ENCODE results near the gene SF1.

DNA sequence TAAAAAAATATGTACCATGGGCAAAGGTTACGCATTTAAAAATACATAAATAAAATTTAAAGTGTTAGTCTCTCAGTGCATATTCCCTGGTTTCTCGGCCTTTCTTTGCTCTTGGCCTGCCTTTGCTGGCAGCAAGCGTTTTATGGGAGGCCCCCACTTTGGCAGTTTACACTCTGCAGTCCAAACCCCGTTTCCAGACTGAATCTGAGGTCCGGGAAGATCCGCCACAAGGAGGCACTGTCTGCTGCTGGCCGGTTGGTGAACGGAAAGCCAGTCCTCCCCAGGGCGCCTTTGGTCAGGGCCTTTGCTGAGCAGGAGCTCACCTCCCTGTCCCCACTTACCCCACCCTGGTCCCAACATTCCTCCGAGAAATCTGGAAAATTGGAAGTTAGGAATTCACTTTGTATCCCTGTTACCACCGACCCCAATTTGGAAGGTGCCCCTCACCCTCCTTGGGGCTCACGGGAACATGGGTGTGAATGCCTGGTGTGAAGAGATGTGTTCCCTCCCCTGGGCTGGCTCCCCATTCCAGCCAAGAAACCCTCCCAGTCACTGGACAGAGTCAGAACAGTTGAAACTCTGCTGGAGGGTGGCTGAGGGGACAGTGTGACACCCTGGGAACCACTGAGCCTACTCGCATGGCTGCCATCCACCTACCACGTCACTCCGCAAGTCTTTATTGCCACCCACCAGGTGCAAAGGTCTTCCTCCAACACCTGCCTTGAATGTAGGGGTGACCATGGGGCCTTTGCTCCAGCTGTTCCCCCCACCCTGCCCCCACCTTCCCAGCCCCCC lies 9.4 kb upstream of the SF1 start:
- TF ChIP-seq, protein P1, sequence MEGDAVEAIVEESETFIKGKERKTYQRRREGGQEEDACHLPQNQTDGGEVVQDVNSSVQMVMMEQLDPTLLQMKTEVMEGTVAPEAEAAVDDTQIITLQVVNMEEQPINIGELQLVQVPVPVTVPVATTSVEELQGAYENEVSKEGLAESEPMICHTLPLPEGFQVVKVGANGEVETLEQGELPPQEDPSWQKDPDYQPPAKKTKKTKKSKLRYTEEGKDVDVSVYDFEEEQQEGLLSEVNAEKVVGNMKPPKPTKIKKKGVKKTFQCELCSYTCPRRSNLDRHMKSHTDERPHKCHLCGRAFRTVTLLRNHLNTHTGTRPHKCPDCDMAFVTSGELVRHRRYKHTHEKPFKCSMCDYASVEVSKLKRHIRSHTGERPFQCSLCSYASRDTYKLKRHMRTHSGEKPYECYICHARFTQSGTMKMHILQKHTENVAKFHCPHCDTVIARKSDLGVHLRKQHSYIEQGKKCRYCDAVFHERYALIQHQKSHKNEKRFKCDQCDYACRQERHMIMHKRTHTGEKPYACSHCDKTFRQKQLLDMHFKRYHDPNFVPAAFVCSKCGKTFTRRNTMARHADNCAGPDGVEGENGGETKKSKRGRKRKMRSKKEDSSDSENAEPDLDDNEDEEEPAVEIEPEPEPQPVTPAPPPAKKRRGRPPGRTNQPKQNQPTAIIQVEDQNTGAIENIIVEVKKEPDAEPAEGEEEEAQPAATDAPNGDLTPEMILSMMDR (IDR thresholded peaks at IDR 0.05) = peak in 6 of 7 experiments; percentile 58 to 72 (median 66)
- TF ChIP-seq POLR2A (IDR thresholded peaks at IDR 0.05) = no peak
